Measurements from ENCODE around the gene CD48. TPM values are rescaled to one million over a fixed set of nuclear protein-coding genes. Genes with fewer than 3 reads are reported as not detected.
"Not testable (repeated sequence)": the region's sequence is repeated elsewhere in the genome, so short reads cannot be mapped to it uniquely, and the experiment has no call there.

The CD48 gene
- total RNA-seq, 1 donor from 2014 or later: not detected

DNA sequence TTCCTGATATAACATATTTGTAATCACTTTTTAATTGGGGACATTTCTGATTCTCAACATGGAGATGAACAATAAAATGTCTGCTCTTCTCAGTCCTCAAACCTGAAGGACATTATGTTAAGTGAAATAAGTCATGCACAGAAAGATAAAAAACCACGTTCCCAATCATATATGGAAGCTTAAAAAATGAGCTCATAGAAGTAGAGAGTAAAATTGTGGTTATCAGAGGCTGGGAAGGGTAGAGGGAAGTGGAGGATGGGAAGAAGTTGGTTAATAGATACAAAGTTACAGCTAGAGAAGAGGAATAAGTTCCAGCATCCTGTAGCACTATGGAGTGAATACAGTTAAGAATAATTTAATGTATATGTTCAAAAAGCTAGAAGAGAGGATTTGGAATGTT, 1.5 kb upstream of the CD48 start:
- no peak for DNase-seq (ENCODE audit: low read depth)

DNA sequence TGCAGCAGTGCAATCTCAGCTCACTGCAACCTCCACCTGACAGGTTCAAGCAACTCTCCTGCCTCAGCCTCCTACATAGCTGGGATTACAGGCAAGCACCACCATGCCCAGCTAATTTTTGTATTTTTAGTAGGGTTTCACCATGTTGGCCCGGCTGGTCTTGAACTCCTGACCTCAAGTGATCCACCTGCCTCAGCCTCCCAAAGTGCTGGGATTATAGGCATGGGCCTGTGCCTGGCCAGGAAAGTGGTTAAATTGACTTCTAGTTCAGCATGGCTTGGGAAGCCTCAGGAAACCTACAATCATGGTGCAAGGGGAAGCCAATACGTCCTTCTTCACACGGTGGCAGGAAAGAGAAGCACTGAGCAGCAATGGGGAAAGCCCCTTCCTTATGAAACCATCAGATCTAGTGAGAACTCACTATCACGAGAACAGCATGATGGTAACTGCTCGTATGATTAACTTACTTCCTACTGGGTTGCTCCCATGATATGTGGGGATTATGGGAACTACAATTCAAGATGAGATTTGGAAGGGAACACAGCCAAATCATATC, 981 bp upstream of the CD48 start:
- DNase-seq (ENCODE audit: low read depth): not testable (repeated sequence)

DNA sequence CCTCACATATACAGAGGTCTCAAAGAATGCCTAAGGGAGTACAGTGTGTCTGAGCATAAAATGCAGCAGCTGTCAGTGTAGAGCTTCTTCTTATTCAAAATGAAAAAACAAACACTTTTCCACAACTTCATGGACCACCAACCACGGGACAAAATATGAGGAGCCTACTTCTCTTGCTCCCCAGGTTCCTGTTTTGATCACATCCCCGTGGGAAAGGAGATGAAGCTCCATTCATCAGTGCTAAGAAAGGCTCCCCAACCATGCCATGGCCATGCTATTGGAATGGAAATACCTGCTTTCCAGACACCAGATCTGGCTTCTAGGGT, 383 bp downstream of the CD48 start:
- DNase-seq (ENCODE audit: low read depth): no peak

DNA sequence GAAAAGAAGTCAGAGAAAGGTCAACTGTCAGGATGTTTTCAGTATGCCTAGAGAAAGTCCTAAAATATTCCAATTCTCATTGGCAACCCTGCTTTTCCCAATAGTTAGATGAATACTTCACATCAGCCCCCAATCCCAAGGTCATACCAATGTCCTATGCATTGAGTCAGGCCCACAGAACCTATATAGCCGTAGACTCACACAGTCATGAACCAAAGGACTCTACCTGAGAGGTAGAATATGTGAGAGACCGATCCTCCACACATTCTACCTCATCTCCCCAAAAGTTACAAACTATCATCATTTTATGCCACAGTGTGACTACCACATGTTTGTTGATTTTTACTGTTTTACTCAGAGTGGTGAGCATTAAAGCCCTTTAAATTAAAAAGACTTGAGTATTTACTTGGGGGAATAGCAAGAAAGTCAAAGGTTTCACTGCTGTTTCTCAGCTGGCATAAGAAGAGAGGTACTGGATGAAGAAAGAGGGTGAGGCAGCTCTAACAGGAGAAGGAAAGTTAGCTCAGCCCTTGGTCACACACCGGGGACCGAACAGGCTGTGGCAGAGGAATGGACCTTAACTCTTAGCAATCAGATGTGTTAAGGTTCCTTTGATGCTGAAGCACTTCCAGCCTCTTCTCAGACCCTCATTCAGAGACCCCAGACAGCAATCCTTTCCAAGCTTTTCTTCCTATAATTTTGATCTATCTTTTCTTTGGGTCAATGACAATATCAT, 937 bp downstream of the CD48 start:
- DNase-seq (ENCODE audit: low read depth): no peak

DNA sequence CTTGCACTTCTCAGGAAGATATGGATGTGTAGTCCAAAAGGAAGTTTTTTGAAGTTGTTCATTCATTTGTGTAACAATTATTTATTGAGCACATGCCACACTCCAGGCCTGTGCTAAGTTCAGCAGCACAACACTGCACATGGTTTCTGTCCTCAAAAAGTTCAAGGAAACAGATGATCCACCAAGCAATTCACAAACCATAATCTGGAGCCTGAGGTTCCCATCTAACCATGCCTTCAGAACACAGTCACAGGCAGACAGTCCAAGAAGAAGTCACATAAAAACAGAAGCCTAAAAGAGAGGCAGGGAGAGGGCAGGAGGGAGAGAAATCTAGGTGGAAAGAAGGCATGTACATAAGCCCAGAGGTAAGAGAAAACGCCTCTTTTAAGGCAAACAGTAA, 1.9 kb downstream of the CD48 start:
- DNase-seq (ENCODE audit: low read depth): no peak

DNA sequence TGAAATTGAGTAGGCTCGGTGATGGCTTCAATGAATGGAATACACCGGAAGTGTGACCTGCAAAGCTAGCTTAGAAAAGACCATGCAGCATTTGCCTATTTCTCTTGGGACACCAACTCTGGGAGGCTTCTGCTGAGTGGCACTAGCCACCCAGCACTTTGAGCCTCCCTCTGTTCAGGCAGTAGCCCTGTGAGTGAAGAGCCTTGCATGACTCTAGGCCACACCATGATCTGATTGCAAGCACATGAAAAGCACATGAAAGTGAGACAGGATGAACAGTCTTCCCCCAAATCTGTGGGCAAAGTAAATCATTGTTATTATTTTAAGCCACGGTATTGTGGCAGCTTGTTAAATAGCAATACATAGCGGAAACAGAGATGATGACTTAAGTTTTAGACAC, 2.8 kb downstream of the CD48 start:
- DNase-seq (ENCODE audit: low read depth): no peak

DNA sequence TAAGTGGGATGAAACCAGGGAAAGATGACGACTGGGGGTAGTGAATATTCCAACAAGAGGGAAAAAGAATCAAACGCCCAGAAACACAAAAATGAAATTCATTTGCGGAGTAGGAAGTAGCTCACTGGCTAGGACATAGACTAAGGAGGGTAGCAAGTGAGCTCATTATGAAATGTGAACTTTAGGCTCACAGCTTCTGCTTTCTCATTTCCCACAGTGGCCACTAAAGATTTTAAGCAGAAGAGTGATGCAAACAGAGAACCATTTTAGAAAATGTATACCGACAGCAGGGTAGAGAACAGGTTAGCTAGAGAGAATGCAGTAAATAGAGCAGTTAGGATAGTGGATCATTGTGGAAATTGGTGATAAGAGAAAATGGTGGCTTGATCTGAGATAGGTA, 3.5 kb downstream of the CD48 start:
- DNase-seq (ENCODE audit: low read depth): no peak

DNA sequence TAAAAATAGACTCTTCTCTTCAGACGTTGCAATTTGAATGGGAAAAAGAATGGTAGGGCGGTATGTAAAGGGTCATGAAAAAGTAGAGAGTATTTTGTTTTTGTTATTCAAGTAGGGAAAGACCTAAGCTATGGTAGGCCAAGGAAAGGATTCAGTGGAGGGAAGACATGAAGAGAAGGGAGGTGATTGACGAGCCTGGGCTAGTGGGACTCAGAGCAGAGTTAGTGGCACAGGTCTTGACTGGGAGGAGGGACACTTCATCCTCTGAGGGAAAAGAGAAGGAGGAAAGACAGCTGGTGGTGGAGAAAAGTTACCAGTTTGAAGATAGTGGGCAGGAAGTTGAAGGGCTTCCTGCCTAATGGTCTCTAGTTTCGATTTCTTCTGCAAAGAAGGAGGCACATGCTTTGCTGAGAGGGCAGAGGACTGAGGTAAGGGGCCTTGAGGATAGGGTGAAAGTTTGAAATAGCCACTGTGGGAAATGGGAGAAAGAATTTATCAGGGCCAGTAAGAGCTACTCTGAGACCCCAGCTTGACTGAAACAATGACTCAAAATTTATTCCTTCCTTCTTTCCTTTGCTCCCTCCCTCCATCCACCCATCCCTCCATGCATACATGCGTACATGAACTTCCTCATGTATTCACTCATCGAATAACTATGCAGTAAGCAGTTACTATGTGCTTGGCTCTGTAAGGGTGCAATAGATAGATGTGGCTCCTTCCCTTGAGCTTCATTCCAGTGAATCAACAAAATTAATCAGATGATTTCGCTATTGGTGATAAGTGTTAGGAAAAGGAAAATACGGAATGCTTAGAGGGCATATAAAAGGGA, 4.2 kb downstream of the CD48 start:
- DNase-seq (ENCODE audit: low read depth): no peak

DNA sequence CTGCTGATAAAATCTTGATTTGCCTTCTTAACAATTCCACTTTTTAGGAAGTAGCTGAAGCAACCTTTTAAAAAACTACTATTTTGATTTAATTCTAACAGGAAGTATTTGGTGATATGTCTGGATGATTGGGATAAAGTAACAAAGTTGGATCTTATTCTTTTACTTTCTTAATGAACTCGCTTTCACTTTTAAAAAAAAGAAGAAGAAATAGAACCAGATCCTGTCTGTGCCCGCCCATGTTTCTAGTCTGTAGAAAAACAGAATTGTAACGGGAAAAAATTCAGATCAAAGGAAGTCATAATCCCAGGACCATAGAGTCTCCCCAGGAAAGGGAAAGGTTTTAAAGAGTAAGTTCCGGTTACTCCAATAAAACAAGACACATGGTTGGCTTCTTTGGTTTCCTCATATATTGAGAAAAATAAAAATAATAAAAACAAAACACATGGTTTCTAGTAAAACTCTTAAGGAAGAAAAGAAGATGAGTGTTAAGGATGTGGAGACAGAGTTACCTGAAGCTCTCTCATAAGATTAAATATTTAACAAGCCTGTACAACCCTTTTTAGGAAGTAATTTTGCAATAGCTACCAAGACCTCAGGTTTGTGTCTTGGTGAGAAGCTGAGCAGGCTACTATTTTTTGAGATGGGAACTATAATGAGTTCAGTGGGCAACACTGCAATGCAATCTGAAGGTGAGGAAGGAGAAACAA, 4.9 kb downstream of the CD48 start:
- DNase-seq (ENCODE audit: low read depth): no peak

DNA sequence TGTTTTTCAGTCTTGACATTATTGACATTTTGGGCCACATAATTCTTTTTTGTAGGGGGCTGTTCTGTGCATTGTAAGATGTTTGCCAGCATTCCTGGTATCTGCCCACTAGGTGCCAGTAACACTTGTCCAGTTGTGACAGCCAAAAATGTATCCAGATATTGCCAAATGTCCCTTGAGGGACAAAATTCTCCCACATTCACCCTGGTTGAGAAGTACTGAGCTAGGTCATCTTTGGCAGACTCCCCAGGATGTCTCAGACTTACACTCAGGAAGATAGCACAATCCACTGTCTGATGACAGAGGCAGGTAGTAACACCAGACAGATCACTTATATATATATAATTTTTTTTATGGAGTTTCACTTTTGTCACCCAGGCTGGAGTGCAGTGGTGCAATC, 5.9 kb downstream of the CD48 start:
- DNase-seq (ENCODE audit: low read depth): no peak

DNA sequence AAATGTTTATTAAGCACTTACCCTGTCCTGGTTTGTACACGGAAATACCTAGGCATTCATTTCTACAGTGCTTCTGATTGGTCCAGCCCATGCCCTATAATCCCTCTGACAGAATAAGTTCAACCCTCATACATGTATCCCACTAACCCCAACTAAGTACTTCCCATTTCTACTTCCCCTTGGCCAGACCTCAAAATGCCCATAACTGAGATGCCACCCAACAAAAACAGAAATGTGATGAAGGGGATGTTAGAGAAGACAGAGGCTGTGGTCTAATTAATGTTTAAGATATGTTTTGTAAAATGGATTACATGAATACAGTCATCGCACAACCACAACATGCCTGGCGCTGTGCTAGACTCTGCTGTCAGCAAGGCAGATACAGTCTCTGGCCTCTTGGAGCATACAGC, 6.4 kb downstream of the CD48 start:
- not testable (repeated sequence) for DNase-seq (ENCODE audit: low read depth)

DNA sequence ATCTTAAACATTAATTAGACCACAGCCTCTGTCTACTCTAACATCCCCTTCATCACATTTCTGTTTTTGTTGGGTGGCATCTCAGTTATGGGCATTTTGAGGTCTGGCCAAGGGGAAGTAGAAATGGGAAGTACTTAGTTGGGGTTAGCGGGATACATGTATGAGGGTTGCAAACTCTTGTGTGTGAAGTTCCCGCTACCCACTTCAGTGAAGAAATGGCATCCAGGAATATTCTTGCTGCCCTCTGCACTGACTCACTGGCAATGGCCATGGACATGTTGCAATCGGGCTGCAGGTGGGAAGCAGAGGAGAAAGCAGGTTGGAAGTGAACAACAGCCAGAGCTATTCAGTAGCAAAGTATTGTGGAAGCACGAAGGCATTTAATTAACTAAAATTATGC, 7.4 kb downstream of the CD48 start:
- DNase-seq (ENCODE audit: low read depth): no peak

DNA sequence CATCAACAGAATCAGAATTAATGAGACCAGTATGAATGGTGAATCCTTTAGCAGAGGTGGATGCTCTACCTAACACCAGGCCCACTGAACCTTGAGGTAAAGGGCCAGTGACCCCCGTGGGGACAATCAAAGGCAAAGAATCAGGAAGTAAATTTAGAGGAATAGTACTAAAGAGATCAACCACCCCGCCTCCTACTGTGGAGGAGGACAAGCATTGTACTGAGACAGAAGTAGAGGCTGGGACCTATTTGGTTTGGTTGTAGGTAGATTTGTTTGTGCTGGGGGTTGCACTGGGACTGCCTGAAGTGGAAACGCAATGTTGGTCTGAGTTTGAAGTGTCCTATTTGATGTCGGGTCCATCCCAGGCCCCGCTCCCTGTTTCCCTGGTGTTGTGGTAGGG, 9.5 kb downstream of the CD48 start:
- DNase-seq (ENCODE audit: low read depth): no peak

DNA sequence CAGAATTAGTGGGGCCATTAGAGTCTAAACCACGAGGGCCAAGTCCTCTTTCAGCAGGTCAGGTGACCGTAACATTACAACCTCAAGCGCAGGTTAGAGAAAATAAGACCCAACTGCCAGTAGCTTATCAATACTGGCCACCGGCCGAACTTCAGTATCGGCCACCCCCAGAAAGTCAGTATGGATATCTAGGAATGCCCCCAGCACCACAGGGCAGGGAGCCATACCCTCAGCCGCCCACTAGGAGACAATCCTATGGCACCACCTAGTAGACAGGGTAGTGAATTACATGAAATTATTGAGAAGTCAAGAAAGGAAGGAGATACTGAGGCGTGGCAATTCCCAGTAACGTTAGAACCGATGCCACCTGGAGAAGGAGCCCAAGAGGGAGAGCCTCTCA, 19.2 kb downstream of the CD48 start:
- DNase-seq (ENCODE audit: low read depth): not testable (repeated sequence)

DNA sequence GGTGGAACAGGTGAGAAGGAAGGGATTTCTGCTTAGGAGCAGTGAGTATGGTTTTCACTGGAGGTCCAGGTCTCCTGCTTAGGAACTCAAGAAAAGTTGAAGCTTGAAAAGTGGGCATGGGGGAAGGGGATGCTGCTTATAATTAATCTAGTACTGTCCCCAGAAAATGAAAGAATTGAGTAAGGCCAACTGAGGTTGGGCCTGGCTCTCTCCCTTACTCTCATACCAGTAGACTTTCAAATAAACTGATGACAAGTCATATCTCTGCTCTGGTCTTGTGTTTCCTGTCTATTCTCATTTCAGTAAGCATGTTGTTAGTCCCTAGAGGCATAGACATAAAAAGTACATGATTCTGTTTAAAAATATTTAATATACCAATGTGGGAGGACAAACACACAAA, 26.4 kb downstream of the CD48 start:
- DNase-seq (ENCODE audit: low read depth): no peak

DNA sequence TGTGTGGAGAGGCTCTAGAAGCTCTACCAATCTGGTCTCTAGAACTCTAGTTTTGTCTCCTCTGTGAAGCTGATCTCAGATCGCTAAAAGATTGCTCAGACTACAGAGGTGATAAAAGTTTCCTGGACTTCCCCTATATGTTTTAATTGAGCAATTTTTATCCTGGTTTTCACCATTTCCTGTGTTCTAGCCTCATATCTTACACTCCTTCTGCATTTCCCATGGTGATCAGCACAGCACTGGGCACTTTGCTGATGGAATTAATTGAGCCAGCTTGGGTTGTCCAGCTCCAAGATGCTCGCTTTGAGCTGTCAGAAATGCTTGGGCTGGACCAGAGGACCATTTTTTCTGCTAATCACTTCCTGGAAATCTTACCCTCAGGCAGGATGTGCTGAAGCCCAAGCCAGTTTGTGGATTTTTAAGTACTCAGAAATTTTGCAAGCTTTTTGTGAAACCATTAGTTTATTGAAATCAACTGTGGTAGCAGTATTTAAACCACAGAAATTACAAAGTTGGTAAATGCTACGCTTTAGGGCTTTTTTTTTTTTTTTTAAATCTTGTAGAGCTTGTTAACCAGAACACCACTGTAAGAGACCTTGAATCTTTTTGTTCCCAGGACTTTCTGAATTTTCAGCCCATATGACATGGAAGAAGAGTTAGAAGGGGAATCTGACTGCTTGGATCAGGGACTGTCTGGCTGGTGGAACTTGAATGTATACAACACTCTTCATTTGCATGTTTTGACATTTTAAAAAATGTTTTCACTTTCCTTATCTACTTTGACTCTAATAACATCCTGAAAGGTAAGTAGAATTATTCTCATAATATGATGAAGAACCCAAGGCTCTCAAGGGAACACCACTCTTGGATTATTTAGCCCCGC, 28.4 kb downstream of the CD48 start:
- DNase-seq (ENCODE audit: low read depth): no peak

DNA sequence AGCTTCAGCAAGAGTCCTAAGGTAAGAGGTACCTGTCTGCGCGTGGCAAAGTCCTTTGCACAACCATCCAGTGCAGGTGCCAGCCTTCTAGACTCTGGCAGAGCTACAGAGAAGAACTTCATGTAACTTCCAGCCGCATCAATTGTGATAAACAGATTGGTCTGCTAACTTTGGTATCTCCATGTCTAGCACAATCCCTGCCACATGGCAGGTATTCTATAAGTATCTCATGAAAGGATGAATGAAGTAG, 29.8 kb downstream of the CD48 start:
- DNase-seq (ENCODE audit: low read depth): no peak

DNA sequence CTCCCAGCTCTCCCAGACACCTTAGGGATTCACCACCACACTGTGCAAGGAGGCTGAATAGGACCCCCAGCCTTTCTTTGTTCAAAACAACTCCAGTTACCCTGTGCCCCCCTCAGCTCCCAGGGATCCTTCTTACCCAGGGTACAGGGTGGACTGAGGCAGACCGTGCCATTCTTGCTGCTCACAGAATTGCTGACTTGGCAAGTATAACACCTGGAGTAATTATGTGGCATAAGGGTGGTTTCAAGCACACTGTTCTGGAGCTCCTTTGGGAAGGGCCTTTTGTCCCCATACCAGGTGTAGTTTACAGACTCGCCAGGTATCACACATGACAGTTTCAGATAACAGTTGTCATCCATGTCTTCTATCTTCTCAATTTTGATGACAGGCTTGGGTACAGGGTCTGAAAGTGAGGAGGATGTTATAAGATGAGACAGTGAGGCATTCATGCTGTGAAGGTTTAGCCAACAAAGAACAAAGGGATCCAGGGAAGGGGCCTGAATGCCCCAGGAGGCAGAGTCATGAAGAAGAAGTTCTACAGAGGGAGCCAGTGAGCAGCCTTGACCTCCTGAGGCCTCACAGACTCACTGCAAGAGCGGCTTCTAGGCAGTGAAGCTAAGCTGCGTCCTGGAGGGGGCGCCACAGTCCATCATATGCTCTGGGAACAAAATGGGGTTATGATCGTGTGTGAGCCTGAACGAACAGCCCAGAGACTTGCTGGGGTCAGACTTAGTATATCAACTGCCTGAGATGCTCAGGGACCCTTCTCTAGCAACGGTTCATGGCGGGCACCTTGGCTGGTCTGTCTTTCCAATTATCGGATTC, 30.3 kb downstream of the CD48 start:
- DNase-seq (ENCODE audit: low read depth): peak; percentile 29

DNA sequence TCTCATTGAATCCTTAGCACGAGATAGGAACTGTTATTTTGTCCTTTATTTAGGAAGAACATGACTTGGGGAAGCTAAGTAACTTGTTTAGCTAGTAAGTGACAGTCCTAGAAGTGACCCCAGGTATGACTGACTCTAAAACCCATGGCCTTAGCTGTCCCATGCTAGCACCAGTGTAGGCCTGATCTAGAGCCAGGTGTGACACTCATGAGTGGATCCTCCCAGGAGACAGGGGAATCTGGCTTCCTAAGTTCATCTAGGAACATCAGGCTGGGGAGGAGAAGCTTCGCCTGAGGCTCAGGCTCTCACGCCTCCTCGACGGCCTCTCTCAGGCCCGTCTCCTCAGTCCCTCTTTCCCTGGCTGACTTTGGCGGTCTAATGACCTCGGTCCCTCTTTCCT, 31.2 kb downstream of the CD48 start:
- DNase-seq (ENCODE audit: low read depth): no peak

DNA sequence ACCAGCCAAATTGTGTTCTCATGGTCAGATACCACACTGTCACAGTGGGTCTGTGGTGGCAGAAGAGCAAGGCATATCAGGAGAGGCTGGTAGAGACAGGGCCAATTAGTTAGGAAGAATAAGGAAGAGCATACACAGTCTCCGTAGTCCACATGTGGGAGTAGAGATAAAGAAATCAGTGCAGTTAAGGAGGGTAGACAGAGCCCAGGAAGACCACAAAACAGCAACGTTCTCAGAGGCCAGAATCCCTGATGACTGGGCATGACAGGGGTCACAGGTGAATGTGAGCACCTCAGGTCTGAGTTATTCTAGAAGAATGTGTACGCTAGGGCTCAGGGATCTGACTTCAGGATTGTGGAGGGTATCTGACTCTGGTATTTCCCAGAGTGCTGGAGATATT, 31.7 kb downstream of the CD48 start:
- DNase-seq (ENCODE audit: low read depth): no peak

All from renal cortical epithelial cell (primary cell).